Memory B cell (primary cell): ENCODE data around the gene SEZ6.

ENCODE experiments used
- ATAC-seq: fragments of 150-1000 bp; cut with Tn5 transposase; 2 replicates; pipeline ENCODE4 v1.10.0; 2021; ENCODE audit warnings: low read depth, mild to moderate bottlenecking, moderate library complexity
- DNase-seq, 2 donors: peaks; one replicate each; pipeline ENCODE4 v3.0.0; 2022; ENCODE audit warnings: low spot score in 2 of 2
- H3K27ac Mint-ChIP-seq: one replicate; pipeline ENCODE4 v1.8.0; 2022; ENCODE audit warnings: mild to moderate bottlenecking, moderate library complexity, mixed read lengths
- H3K27me3 Mint-ChIP-seq: one replicate; pipeline ENCODE4 v1.8.0; 2022; ENCODE audit warnings: mixed read lengths
- H3K36me3 Mint-ChIP-seq: one replicate; pipeline ENCODE4 v1.8.0; 2022; ENCODE audit warnings: mild to moderate bottlenecking, mixed read lengths
- H3K4me1 Mint-ChIP-seq: one replicate; pipeline ENCODE4 v1.8.0; 2022; ENCODE audit warnings: mixed read lengths
- H3K4me3 Mint-ChIP-seq: one replicate; pipeline ENCODE4 v1.8.0; 2022; ENCODE audit warnings: mild to moderate bottlenecking, moderate library complexity, mixed read lengths
- H3K9me3 Mint-ChIP-seq: one replicate; pipeline ENCODE4 v1.8.0; 2022; ENCODE audit warnings: mixed read lengths

The SEZ6 gene

GRCh38 chr17:29004081-29004692 lies 1.6 kb downstream of the SEZ6 start:
- H3K4me3 Mint-ChIP-seq, result no peak overlapping the region
- DNase-seq (no peak), ATAC-seq (no peak)
- H3K27me3 Mint-ChIP-seq, result peaks cover 24% of the 10 kb centered on the region
- H3K36me3 Mint-ChIP-seq, result peaks cover 1% of the 10 kb centered on the region
- no peaks in the 10 kb centered on the region for H3K4me1 Mint-ChIP-seq
- no peak overlapping the region for H3K27ac Mint-ChIP-seq
- H3K9me3 Mint-ChIP-seq, result no peaks in the 10 kb centered on the region

DNA sequence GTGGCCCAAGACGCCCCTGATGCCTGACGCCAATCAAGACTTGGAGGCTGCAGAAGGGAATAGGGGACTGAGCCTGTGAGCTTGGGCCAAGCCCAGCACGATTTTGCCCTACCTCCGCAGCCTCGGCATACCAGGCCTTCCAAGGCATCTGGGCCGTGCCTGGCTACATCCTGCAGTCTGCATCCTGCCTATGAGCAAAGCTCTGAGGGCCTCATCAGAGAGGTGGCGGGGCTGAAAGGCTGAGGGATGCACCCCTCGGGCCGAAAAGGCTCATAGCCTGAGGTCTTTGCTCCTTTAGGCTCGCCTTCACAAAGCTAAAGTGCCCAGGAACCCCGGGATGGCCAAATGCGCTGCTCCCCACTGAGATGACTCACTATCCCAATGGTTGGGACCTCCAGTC lies 2.5 kb downstream of the SEZ6 start:
- H3K4me1 Mint-ChIP-seq, result no peaks in the 10 kb centered on the region
- peaks cover 21% of the 10 kb centered on the region for H3K27me3 Mint-ChIP-seq
- no peaks in the 10 kb centered on the region for H3K9me3 Mint-ChIP-seq
- H3K36me3 Mint-ChIP-seq, result peaks cover 1% of the 10 kb centered on the region
- H3K4me3 Mint-ChIP-seq, result no peak overlapping the region
- no peak overlapping the region for H3K27ac Mint-ChIP-seq
- DNase-seq (no peak), ATAC-seq (no peak)

DNA sequence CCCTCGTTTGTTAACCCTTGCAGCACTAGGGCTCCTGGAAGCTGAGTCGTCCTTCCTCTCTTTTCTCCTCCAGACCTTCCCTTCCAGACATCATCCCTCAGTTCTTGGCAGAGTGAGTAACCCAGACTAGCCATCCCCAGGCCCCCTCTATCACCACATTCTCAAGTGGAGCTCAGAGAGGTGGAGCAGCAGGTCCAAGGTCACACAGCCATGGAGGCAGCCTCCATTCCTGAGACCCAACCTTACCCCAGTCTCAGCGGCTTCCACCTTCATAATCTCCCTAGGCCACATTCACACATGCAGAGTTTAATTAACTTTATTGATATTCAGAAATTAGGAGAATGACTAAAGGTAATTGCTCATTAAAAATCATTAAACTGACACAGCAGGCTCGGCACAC lies 3.0 kb downstream of the SEZ6 start:
- Mint-ChIP-seq H3K9me3 (no peaks in the 10 kb centered on the region), H3K4me1 (no peaks in the 10 kb centered on the region), H3K27ac (no peak overlapping the region), H3K4me3 (no peak overlapping the region), H3K27me3 (peaks cover 23% of the 10 kb centered on the region), H3K36me3 (peaks cover 1% of the 10 kb centered on the region)
- ATAC-seq (no peak), DNase-seq (no peak)

DNA sequence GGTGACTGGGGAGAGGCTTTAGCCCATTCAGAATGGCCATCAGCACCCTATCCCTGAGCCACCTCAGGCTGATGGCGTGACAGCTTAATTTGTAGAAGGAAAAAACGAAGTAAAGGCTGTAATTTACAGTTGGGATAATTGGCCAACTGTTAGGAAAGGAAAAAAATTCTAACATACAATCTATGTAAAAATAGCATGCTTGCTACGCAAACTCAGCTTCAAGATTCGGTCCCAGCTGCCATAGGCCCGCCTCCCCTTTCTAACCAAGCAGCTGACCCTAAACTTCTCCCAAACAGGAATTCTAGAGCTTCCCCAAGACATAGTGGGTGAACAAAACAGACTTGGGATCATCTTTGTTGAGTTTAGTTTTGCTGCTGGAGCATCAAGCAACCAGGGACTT lies 4.9 kb downstream of the SEZ6 start:
- Mint-ChIP-seq H3K36me3 (no peaks in the 10 kb centered on the region), H3K9me3 (no peaks in the 10 kb centered on the region), H3K27ac (no peak overlapping the region), H3K4me1 (no peaks in the 10 kb centered on the region), H3K27me3 (peaks cover 25% of the 10 kb centered on the region), H3K4me3 (no peak overlapping the region)
- DNase-seq (no peak), ATAC-seq (no peak)

DNA sequence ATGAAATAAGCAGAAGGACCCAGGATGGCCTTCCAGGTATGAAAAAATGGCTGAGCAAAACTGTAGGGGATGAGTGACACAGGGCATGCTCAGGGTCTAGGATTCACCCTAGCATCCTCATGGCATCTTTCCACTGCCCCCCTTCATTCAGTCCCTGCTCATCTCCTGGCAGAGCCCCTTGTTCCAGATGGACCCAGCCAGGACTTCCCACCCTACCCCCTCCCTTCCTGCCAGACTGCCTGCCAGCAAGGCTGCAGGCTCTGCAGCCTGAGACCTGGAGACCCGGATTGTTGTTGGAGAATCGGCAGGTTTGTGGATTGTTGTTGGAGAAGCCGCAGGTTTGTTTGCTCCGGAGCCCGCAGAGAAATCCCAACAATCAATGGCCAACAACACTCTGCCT lies 6.6 kb downstream of the SEZ6 start:
- H3K4me1 Mint-ChIP-seq, result peaks cover 3% of the 10 kb centered on the region
- no peaks in the 10 kb centered on the region for H3K36me3 Mint-ChIP-seq
- H3K9me3 Mint-ChIP-seq, result no peaks in the 10 kb centered on the region
- DNase-seq (no peak), ATAC-seq (no peak)
- H3K27ac Mint-ChIP-seq, result no peak overlapping the region
- no peak overlapping the region for H3K4me3 Mint-ChIP-seq
- H3K27me3 Mint-ChIP-seq, result peaks cover 24% of the 10 kb centered on the region

DNA sequence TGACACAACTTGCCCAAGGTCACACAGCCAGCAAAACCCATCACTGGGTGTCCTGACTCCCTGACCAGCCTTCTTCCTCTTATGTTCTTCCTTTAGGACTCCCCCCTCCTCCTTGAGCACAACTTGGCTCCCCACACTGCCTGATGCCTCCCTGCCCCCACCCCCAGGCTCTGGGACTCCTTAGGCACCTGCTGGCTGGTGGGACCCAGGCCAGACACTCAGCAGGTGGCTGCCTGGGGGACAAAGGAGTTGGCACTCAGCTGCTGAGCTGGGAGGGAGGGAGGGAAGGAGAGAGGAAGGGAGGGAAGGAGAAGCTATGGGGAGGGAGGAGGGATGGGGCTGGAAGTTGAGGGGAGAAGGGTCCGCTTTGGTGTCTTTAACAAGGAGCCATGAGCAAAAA lies 8.0 kb downstream of the SEZ6 start:
- peaks cover 3% of the 10 kb centered on the region for H3K4me1 Mint-ChIP-seq
- H3K27ac Mint-ChIP-seq, result no peak overlapping the region
- ATAC-seq, result no peak
- peaks cover 18% of the 10 kb centered on the region for H3K27me3 Mint-ChIP-seq
- no peak overlapping the region for H3K4me3 Mint-ChIP-seq
- H3K36me3 Mint-ChIP-seq, result no peaks in the 10 kb centered on the region
- no peaks in the 10 kb centered on the region for H3K9me3 Mint-ChIP-seq
- DNase-seq, result no peak

DNA sequence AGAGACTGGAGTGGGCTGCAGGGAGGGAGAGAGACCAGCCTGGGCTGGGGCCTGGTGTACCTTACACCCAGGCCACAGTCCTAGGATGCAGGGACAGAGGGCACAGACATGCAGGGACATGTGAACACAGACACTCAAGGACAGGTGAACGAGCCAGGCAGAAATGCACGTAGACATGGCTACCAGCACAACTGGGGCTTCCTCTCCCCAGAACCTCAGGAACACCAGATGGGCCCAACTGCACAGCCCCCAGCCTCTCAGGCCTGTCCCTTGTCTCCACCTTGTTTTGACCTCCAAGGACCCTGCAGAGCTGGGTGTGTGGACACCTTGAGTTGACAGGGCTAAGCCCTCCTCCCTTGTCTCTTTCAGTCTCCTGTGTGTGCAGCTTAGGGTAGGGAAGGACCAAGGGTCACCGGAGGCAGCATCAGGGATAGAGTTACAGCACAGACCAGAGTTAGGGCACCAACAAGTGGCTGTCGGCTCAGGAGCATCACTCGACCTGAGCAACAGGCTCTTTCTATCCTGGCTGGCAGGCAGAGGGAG lies 9.2 kb downstream of the SEZ6 start:
- Mint-ChIP-seq H3K4me1 (peaks cover 3% of the 10 kb centered on the region), H3K36me3 (no peaks in the 10 kb centered on the region), H3K27ac (no peak overlapping the region), H3K4me3 (no peak overlapping the region), H3K9me3 (no peaks in the 10 kb centered on the region), H3K27me3 (peaks cover 17% of the 10 kb centered on the region)
- ATAC-seq (no peak), DNase-seq (no peak)

GRCh38 chr17:28993645-28994426 lies 12.0 kb downstream of the SEZ6 start:
- ATAC-seq, result no peak

GRCh38 chr17:28992625-28993600 lies 12.9 kb downstream of the SEZ6 start:
- peaks cover 3% of the 10 kb centered on the region for H3K4me1 Mint-ChIP-seq
- no peaks in the 10 kb centered on the region for H3K9me3 Mint-ChIP-seq
- peaks cover 17% of the 10 kb centered on the region for H3K27me3 Mint-ChIP-seq
- no peak for DNase-seq
- H3K27ac Mint-ChIP-seq, result no peak overlapping the region
- no peak overlapping the region for H3K4me3 Mint-ChIP-seq
- no peak for ATAC-seq
- H3K36me3 Mint-ChIP-seq, result no peaks in the 10 kb centered on the region

More at GRCh38 chr17:28993645-28994426, 12.0 kb downstream of the SEZ6 start:
- peaks cover 15% of the 10 kb centered on the region for H3K27me3 Mint-ChIP-seq
- H3K4me3 Mint-ChIP-seq, result no peak overlapping the region
- DNase-seq, result no peak
- peaks cover 3% of the 10 kb centered on the region for H3K4me1 Mint-ChIP-seq
- H3K27ac Mint-ChIP-seq, result no peak overlapping the region
- H3K36me3 Mint-ChIP-seq, result no peaks in the 10 kb centered on the region
- no peaks in the 10 kb centered on the region for H3K9me3 Mint-ChIP-seq

DNA sequence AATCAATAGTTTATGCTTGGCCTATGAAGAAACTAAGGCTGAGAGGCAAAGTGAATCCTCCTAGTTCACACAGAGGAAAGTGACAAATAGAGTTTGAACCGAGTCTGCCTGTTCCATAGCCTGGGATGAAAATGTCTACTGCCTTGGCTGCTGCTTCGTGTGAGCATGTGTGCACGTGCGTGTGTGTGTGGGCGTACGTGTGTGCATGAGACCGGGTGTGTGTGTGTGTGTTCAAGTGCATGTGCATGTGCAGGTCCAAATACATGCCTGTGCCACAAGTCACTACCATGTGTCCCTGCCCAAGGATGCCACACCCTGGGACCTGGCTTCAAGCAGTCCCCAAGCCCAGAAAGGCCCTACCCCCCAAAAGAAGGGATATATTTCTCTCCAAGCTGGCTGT lies 13.6 kb downstream of the SEZ6 start:
- Mint-ChIP-seq H3K27ac (no peak overlapping the region), H3K27me3 (peaks cover 14% of the 10 kb centered on the region), H3K4me1 (peaks cover 3% of the 10 kb centered on the region), H3K9me3 (no peaks in the 10 kb centered on the region), H3K4me3 (no peak overlapping the region), H3K36me3 (no peaks in the 10 kb centered on the region)
- ATAC-seq (no peak), DNase-seq (no peak)

DNA sequence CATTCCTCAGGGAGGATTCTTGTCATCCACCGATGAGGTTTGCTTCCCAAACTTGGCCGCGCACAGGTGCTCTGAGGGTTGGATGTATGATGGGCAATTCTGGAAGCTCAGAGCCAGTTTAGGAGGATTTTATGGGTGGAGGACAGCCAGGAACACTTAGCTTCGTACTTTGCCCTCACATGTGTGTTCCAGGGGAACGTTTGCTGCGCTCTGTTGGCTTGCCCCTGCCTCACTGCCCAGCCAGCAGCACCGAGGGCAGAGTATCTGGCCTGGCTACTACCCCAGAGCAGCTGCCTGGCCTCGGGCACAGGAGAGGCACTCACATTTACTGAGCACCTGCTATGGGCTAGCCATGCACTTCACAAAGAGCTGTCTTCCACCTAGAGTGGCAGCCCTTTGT lies 14.1 kb downstream of the SEZ6 start:
- H3K36me3 Mint-ChIP-seq, result no peaks in the 10 kb centered on the region
- peaks cover 12% of the 10 kb centered on the region for H3K27me3 Mint-ChIP-seq
- no peaks in the 10 kb centered on the region for H3K9me3 Mint-ChIP-seq
- H3K4me3 Mint-ChIP-seq, result no peak overlapping the region
- H3K27ac Mint-ChIP-seq, result no peak overlapping the region
- ATAC-seq (no peak), DNase-seq (no peak)
- peaks cover 3% of the 10 kb centered on the region for H3K4me1 Mint-ChIP-seq

- Mint-ChIP-seq H3K9me3 (no peaks in the 10 kb centered on the region), H3K36me3 (no peaks in the 10 kb centered on the region), H3K4me1 (no peaks in the 10 kb centered on the region), H3K4me3 (no peak overlapping the region), H3K27ac (no peak overlapping the region), H3K27me3 (peaks cover 9% of the 10 kb centered on the region)
- DNase-seq, result no peak
- ATAC-seq, result no peak
These were observed 16.8 kb downstream of the SEZ6 start for GRCh38 chr17:28989028-28989427.

- Mint-ChIP-seq H3K27ac (no peak overlapping the region), H3K36me3 (no peaks in the 10 kb centered on the region), H3K27me3 (peaks cover 7% of the 10 kb centered on the region), H3K4me3 (no peak overlapping the region), H3K4me1 (peaks cover 2% of the 10 kb centered on the region), H3K9me3 (no peaks in the 10 kb centered on the region)
- DNase-seq (no peak), ATAC-seq (no peak)
These were observed 17.4 kb downstream of the SEZ6 start for GRCh38 chr17:28988475-28988874.
